ENCODE data around the gene ATP8B1. TPM values are rescaled to one million over a fixed set of nuclear protein-coding genes. Genes with fewer than 3 reads are reported as not detected.

Gene ATP8B1
- total RNA-seq, 1 donor from 2014 or later = 125 TPM

GRCh38 chr18:57792631-57793301 is 10.3 kb downstream of the ATP8B1 start:
- DNase-seq (ENCODE audit: low spot score) = no peak

GRCh38 chr18:57791911-57792310 is 11.2 kb downstream of the ATP8B1 start:
- DNase-seq (ENCODE audit: low spot score) = no peak

- no peak for DNase-seq (ENCODE audit: low spot score)
These were observed 11.9 kb downstream of the ATP8B1 start for GRCh38 chr18:57791192-57791591.

- DNase-seq (ENCODE audit: low spot score) = no peak
These were observed 12.8 kb downstream of the ATP8B1 start for GRCh38 chr18:57790316-57790715.

GRCh38 chr18:57789759-57790158 is 13.4 kb downstream of the ATP8B1 start:
- DNase-seq (ENCODE audit: low spot score) = no peak

- peak; percentile 58 for DNase-seq (ENCODE audit: low spot score)
These were observed 14.0 kb downstream of the ATP8B1 start for GRCh38 chr18:57789090-57789489.

- no peak for DNase-seq (ENCODE audit: low spot score)
These were observed 15.9 kb downstream of the ATP8B1 start for GRCh38 chr18:57787068-57787685.

- no peak for DNase-seq (ENCODE audit: low spot score)
These were observed 17.2 kb downstream of the ATP8B1 start for GRCh38 chr18:57785751-57786437.

- DNase-seq (ENCODE audit: low spot score) = no peak
These were observed 18.4 kb downstream of the ATP8B1 start for GRCh38 chr18:57784801-57785114.

- DNase-seq (ENCODE audit: low spot score) = no peak
These were observed 18.9 kb downstream of the ATP8B1 start for GRCh38 chr18:57784034-57784800.

- no peak for DNase-seq (ENCODE audit: low spot score)
These were observed 21.1 kb downstream of the ATP8B1 start for GRCh38 chr18:57782049-57782448.

GRCh38 chr18:57780706-57781347 is 22.3 kb downstream of the ATP8B1 start:
- DNase-seq (ENCODE audit: low spot score) = no peak

- DNase-seq (ENCODE audit: low spot score) = no peak
These were observed 22.8 kb downstream of the ATP8B1 start for GRCh38 chr18:57780318-57780705.

GRCh38 chr18:57776767-57777166 is 26.3 kb downstream of the ATP8B1 start:
- no peak for DNase-seq (ENCODE audit: low spot score)

- DNase-seq (ENCODE audit: low spot score) = no peak
These were observed 26.8 kb downstream of the ATP8B1 start for GRCh38 chr18:57776354-57776753.

- DNase-seq (ENCODE audit: low spot score) = no peak
These were observed 27.2 kb downstream of the ATP8B1 start for GRCh38 chr18:57775937-57776336.

GRCh38 chr18:57772387-57772799 is 30.7 kb downstream of the ATP8B1 start:
- DNase-seq (ENCODE audit: low spot score) = peak; percentile 79

- DNase-seq (ENCODE audit: low spot score) = no peak
These were observed 31.5 kb downstream of the ATP8B1 start for GRCh38 chr18:57771626-57772025.

GRCh38 chr18:57771193-57771592 is 31.9 kb downstream of the ATP8B1 start:
- DNase-seq (ENCODE audit: low spot score) = peak; percentile 40

- DNase-seq (ENCODE audit: low spot score) = no peak
These were observed 34.4 kb downstream of the ATP8B1 start for GRCh38 chr18:57768537-57769326.
